Stimulated activated CD4-positive, alpha-beta T cell treated with anti-CD3 and anti-CD28 coated beads, Interleukin-1b, Interleukin-23, amount 100 ng/mL, for 1 hour (primary cell): ENCODE measurements around the gene TBKBP1.

Experiments
- DNase-seq, 2 donors: peaks; one replicate each; pipeline ENCODE4 v3.0.0-alpha.2; 2020; ENCODE audit warnings: low read depth in 2 of 2

Gene TBKBP1

DNA sequence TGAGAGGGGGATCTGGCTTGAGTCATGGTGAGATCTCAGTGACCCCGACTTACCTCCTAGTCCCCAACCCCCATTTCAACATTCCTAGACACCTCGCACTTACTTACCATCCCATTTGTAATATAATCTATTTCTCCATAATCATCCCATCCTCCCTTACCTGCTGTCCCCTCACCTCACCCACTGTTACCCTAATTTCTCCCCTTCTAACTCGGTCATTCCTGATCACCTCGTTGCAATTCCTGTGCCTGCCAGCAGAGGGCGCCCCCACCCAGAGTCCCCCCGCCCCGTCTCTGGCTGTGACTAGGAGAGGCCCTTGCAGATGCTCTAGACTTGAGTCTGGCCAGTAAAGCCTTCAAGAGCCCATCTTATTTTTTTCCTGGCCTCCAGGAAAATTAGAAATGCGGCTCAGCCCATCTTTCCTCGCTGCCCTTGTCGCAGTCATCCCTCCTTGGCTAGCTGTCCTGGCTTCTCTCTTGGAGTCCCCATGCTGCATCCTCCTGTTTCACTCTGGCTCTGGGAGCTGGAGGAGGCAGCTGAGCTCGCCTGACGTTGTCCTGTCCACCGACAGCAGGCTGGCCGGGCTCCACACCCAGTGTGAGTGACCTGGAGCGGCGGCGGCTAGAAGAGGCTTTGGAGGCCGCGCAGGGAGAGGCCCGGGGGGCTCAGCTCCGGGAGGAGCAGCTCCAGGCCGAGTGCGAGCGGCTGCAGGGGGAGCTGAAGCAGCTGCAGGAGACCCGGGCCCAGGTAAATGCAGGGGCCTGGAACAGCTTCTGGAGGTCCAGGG lies 5.0 kb downstream of the TBKBP1 start:
- peak; percentile 53 to 87 for DNase-seq

DNA sequence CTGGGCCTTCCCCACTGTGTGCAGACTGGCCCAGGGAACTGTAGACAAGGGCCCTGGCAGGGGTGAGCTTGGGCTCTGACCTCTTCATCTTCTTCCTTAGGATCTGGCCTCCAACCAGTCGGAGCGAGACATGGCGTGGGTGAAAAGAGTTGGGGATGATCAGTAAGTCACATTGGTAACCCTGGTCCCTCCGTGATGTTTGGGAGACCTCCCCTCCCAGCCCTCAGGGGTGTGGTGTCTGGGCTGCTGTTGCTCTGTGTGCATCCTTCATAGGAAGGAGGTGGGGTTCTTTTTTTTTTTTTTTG lies 5.5 kb downstream of the TBKBP1 start:
- no peak for DNase-seq

DNA sequence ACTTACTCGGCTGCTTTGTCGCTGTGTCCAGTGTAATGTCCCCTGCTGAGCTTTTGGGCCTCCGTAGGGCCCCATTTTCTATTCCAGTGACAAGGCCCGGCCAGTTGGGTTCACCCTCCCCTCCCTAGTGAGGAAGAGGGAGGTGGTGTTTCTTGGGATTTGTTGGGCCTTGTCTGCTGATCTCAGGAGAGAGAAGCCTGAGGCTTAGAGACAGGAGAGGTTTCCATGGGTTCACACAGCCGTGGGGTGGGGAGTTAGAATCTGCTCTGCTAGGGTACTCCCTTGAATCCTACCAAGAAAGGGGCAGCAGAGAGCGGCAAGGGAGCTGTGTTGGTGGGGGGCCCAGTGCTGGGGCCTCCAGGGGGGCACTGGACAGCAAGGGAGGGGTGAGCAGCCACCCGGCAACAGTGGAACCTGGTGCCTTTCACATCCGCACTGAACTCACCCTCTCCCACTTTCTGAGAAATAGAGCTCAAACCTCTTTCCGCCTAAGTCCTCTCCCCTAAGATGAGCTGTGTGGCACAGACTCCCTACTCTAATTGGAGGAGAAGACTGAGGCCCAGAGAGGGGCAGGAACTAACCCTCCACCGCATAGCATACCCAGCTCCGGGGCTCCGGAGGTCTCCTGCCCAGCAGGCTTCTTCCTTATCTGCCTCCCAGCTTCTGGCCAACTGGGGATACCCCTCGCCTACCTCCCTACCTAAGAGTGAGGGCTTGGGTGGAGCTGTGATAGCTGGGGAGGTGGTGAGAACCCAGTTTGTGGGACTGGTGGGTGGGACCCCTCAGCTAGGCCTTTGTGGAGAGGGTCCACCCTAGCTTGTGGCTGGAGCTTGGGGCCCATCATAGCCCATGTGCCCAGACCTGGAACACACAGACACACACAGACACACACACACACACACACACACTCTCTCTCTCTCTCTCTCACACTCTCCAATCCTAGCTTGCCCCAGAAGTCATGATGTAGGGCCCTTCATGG lies 6.8 kb downstream of the TBKBP1 start:
- DNase-seq, result no peak

- no peak for DNase-seq
Observed at GRCh38 chr17:47701608-47702007, 7.6 kb downstream of the TBKBP1 start.

- DNase-seq, result no peak
Observed at GRCh38 chr17:47702391-47702995, 8.5 kb downstream of the TBKBP1 start.

DNA sequence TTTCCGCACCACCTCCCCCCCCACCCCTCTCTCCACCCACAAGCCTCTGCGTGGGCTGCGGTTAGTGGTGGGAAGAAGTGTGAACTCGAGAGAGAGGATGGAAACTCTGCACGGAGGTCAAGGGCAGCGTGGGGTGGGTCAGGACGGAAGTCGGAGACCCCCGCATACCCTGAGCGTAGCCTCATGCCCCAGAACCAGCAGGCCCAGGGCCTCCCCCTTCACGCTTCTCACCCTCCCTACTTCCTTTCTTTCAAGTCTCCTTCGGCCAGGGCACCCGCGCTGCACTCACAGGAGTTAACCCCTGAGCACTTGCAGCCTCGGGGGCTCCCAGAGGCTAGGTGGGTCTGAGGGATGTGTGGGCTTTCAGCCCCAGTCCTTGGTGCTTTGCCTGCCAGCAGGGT lies 9.2 kb downstream of the TBKBP1 start:
- DNase-seq, result no peak

- DNase-seq, result no peak
Observed at GRCh38 chr17:47703671-47704070, 9.7 kb downstream of the TBKBP1 start.

DNA sequence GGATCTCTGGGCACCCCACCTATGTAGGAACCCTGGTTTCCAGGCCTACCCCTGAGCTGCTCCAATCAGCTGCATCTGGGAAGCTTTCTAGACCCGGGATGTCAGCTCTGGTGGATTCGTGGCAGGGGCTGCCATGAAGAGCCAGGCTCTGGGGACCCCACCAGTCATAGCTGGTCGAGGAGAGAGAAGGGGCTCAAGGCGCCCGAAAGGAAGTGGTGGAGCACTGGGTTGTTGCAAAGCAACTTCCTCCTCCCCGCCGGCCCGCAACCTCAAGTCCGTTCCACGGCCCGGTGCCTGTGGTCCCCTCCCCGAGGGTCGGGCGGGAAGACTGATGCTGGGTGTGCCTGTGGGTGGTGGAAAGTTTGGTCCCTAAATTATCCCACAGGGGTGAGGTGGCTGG lies 10.2 kb downstream of the TBKBP1 start:
- no peak for DNase-seq

DNA sequence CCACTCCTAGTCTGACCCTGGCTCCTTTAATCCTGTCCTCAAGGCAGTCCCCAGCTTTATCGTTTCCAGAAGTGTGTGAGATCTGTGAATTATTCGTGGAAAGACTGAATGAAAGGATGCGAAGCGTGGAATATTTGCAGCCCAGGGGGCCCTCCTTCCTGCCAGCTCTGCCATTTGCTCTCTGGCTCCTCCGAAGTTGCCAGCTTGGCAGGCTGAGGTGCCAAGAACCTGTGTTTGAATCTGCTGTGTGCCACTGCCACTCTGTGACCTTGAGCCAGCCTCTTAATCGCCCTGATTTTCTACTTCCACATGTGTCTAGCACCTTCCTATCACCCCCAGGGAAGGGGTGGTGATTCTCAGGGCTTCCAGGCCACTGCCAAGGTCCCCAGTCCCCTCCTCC lies 10.8 kb downstream of the TBKBP1 start:
- no peak for DNase-seq

DNA sequence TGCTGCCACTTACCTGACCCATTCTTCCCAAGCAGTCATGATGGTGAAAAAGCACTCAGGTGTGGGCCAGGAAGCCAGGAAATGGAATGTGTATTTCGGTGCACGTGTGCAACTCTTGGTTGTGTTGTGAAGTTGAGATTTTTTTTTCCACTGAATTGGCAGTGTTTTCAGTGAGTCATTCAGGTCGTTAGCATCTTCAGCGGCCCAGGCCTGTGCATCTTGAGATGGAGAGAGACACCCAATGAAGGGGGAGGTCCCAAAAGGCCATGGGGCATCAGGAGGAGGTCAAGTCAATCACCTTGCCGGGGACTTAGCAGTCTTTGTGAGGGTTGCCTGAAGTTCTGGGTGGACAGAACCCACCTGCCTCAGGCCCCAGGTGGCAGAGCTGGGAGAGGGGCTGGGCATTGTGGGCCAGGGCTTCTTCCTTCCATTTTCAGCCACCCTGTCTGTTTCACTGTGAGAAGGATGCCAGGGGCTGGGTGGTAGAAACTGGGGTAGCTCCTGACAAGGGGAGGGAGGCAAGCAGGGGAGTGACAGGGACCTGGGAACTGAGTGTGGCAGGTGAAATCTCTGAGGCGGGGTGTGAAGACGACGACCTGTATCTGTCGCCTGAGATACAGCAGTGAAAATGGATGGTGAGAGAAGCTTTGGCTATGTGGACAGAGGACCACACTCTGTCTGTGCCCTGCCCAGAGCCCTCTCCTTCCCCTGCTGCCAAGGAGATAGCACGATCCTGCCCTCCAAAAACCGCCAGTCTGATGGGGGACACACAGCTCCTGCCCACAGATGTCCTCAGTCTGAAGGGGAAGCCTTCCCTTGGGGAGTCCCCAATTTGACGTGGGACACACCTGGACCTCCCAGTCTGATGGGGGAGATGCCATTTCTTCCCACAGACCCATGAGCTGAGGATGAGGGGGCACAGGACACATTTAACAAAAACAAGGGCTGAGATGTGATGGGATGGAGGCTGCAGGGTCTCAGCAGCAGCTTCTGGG lies 11.9 kb downstream of the TBKBP1 start:
- DNase-seq, result no peak

DNA sequence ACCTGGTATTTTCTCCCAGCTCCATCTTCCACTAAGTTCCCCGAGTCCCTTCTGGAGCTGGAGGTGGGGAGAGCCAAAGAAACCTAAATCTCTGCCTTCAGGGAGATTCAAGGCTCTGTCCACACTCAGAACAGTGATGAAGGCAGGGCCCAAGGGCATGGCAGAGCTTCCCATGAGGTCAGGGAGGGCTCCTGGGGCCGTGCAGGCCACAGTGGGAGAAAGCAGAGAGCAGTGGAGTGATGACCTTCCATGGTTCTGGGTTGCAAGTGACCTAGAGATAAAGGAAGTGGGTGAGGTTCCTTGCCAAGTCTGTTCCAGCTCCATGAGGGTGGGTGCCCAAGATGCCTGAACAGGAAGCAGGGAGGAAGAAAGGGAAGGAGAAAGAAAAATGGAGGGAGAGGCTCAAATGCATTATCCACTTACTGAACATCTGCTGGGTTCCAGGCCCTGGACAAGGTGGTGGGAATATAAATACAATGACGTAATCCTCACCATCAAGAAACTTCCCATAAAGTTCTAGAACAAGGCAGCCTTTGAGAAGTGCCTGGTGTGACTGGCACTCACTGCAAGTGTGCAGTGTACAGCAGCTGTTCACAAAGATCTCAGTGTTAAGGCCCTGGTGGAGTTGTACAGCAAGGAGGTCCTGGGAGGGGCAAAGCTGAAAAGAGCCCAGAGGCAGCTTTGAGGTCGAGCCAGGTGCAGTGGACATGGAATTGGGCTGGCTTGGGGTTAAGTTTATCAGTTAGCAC lies 13.3 kb downstream of the TBKBP1 start:
- no peak for DNase-seq

- no peak for DNase-seq
Observed at GRCh38 chr17:47707884-47708283, 13.9 kb downstream of the TBKBP1 start.

DNA sequence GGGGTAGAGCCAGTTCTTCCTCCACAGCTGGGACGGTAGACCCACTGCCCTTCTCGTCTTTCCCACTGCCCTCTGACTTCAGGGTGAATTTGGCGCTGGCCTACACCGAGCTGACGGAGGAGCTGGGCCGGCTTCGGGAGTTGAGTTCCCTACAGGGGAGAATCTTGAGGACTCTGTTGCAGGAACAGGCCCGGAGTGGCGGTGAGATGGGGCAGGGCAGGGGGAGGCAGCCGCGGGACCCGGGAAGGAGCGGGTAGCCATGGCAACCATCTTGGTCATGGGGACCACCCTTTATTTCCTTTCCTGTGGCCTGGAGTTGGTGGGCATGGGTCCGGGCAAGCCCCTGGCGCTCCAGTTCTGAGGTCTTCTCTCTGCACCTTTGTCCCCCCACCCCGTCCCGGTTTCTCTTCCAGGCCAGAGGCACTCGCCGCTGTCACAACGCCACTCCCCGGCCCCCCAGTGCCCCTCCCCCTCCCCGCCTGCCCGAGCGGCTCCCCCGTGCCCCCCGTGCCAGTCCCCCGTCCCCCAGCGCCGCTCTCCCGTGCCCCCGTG lies 14.4 kb downstream of the TBKBP1 start:
- no peak for DNase-seq

- DNase-seq, result no peak
Observed at GRCh38 chr17:47708864-47709541, 15.0 kb downstream of the TBKBP1 start.

DNA sequence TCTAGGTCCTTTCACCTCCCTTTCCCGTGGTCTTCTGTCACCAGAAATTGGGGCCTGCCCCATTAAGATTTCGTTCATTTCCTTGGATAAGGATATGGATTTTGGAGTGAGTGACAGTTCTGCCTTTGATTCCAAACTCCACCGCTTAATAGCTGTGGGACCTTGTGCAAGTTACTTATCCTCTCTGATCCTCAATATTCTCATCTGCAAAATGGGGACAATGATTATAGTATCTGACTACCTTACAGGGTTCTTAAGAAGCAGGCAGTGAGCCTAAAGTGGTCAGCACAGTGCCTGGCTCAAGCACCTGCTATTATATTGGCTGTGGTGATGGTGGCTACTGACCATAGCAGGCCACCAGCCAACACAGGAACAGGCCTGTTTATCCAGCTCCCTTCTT lies 15.6 kb downstream of the TBKBP1 start:
- DNase-seq, result no peak

GRCh38 chr17:47711366-47712099 lies 17.6 kb downstream of the TBKBP1 start:
- DNase-seq, result no peak

- no peak for DNase-seq
Observed at GRCh38 chr17:47712330-47713023, 18.5 kb downstream of the TBKBP1 start.

- DNase-seq, result no peak
Observed at GRCh38 chr17:47713980-47714700, 20.2 kb downstream of the TBKBP1 start.
